HG03521 (cell line): ENCODE data around the gene SYT12.
"Not testable (repeated sequence)": the region's sequence is repeated elsewhere in the genome, so short reads cannot be mapped to it uniquely, and the experiment has no call there.

ENCODE experiments used
- ATAC-seq: cut with Tn5 transposase; IDR thresholded peaks from one replicate; pipeline ENCODE4 v1.9.1; 2021; ENCODE audit warnings: mild to moderate bottlenecking, moderate library complexity; ENCODE audit not compliant: unreplicated experiment

Gene SYT12

DNA sequence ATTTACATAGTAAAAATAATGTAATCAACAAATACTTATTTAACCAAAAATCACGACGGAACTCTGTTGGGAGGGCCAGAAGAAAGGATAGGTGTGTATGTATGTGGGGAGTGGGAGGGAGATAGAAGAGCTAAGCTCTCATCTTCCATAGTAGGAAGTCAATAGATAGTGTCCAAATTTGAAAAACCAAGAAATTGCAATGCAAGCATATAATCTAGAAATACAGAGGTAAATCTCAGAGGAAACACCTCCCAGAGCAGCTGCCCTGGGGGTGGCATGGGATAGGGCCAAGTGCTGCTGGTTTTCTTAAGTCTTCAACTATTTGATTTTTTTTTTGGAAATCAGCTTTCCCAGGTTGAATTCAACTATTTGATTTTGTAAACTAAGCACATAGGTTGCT is 30.9 kb upstream of the SYT12 start:
- ATAC-seq, result no peak

DNA sequence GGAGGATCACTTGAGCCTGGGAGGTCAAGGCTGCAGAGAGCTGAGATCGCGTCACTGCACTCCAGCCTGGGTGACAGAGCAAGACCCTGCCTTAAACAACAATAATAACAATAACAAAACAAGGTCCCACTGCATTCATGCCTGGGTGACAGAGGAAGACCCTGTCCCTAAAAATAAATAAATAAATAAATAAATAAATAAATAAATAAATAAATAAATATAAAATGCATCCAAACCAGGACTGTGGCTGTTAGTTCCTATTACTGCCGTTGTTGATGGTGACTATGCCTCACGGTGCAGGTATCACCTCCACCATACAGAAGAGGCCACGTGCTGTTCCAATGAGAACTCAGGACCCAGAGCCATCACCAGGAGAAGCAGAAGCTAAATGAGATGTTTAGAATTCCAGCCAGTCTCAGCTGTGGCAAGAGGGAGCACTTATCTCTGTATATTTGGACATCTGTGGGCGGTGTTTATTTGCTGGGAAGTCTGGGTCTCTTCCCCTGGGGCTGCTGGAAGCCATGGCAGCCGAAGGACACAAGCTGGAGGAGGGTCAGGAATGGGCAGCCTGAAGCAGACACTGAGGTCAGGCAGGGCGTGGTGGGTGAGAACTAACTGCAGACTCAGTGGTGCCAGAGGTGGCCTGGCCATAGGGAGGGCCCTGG is 26.2 kb upstream of the SYT12 start:
- no peak for ATAC-seq

DNA sequence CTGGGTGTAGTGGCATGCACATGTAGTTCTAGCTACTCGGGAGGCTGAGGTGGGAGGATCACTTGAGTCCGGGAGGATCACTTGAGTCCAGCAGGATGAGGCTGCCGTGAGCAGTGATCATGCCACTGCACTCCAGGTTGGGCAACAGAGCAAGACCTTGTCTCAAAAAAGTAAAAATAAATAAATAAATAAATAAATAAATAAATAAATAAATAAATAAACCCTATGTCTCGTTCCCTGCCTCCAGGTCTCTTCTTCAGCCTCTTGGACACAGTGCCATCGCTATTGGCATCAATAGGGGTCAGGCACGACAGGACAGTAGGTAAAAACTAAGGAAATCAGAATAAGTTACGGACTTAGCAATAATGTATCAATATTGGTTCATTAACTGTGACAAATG is 23.4 kb upstream of the SYT12 start:
- no peak for ATAC-seq

DNA sequence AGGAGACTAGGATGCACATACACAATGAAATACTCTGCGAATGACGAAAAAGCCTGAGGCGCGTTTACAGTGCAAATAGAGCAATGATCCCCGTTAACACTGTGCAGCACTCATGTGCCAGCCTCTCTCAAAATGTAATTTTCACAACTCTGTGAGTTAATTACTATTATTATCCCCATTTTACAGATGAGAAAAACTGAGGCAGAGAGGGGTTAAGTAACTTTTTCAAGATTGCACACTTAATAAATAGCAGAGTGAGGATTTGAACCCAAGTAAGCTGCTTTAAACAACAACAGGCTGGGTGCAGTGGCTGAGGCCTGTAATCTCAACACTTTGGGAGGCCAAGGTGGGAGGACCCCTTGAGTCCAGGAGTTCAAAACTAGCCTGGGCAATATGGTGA is 21.6 kb upstream of the SYT12 start:
- no peak for ATAC-seq

DNA sequence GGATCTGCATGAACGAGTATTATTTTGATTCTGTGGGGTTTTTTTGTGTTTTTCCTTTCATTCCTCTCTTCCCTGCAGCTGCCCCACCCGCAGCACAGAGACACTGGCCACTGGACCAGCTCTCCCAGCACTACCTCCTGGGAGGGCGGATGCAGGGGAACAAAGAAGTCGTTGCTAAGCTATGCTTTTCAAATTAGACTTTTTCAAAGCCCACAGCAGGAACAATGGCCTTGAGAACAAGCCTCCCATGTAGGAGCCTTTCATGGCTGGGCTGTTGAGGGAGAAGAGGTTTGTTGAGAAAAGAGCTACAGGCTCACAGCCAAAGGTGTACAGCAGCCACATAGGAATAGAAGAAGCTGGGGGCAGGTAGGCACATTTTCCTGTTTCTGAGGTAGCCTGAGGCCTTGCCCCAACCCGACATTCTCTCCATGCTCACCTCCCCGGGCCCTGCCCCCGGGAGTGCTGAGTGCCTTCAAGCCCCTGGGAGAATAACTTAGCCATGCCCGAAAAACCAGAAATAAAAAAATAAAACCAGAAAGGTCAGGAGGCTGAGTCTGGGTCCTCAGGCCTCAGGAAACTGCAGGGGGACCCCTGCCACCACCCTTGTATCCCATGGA is 20.5 kb upstream of the SYT12 start:
- no peak for ATAC-seq

DNA sequence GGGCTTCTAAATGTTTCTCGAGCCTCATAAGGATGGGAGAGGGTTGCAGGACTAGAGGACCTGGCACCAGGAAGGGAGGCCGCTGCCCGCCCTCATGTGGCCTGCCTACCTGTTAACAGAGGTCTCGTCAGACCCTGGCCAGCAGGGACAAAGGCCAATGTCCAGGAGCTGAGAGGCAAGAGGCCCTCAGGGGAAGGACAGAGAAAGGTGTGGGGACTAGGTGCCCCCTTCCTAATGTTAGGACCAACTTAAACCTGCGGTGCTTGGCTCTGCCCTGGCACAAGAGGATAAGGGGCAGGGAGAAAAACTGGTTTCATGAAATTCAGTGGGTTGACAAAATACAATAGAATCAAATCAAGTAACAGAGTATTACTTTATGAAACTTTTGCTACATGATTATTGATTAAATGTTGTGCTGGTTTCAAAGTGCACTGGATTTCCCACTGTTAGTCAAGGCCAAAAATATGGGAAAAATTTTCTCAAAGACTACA is 20.0 kb upstream of the SYT12 start:
- ATAC-seq, result no peak

DNA sequence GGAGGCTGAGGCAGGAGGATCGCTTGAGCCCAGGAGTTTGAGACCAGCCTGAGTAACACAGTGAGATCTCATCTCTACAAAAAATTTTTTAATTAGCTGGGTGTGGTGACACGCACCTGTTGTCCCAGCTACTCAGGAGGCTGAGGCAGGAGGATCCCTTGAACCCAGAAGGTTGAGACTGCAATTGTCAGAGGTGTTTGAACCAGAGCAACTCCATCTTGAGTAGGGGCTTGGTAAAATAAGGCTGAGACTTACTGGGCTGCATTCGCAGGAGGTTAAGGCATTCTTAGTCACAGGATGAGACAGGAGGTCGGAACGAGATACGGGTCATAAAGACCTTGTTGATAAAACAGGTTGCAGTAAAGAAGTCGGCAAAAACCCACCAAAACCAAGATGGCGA is 17.7 kb upstream of the SYT12 start:
- ATAC-seq, result not testable (repeated sequence)

DNA sequence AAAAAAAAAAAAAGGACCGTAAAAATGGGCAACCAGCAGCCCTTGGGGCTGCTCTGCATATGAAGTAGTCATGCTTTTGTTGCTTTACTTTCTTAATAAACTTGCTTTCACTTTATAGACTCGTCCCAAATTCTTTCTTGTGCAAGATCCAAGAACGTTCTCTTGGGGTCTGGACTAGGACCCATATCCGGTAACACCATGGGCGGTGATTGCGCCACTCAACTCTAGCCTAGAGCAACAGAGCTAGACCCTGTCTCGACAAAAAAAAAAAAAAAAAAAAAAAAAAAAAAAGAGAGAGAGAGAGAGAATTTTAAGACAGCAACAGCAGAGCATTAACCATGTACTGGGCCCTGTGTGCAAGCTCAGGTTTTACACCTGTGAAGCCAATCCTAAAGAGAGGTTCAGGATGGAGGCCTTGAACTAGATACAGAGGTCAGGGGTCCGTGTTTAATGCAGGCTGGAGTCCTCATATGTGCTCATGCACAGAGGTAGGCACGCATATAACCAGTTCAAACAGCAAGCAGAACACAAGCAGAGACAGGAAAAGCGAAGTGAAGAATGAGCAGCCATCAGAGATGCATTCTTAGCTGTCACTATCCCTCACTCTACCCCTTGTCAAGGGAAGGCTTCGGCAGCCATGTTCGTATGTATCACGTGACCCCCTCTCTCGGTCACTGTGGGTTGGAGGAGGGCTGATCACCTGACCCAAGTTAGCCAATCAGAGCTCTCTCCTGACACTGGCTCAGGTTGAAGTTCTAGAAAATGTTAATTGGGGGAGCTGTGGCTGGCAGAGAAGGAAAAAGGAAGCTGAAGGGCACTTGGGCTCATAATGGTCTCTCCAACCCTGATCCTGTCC is 16.7 kb upstream of the SYT12 start:
- ATAC-seq, result no peak

DNA sequence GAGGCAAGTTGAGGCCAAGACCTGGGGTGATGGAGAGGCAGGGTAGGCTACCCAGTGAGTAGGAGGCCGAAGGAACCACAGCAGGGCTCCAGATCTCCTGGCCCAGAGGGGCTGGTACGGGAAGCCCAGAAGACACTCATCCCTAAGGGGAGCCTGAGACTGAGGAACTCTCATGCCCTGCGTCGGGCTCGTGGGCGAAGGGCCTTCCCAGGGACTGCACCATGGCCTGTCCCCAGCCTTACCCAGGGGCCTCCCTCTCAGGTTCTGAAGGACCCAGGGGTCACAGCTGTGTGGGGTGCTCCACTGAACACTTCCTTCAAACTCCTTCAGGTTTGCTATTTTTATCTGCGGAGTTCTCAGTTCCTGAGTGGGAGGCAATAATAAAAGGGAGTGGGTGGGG is 15.8 kb upstream of the SYT12 start:
- no peak for ATAC-seq

DNA sequence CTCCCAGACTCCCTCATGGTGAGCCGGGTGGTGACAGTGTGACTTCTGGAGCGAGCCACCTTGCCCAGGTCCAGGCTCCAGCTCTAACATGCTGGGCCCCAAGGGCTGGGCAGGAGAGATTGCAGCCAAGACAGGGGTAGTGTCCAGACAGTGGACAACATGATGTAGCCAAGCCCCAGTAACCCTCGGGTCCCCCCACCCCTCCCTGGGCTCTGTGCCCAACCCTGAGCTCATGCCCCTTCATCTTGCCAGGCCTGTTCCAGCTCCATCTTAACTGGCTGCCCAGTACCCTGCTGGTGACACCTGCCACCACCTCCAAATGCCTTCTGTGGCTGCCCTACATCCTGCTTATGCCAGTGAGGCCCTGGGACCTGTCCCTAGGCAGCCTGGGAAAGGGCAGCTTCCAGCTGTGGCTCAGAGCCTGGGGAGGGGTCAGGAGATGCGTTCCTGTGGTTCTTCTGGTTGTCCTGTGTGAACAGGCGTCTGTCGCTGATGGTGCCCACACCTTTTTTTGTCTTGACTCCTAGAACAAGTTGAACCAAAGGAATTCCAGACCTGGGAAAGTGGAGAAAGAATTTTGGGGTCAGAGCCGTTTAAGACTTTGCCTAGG is 12.5 kb upstream of the SYT12 start:
- ATAC-seq, result no peak

DNA sequence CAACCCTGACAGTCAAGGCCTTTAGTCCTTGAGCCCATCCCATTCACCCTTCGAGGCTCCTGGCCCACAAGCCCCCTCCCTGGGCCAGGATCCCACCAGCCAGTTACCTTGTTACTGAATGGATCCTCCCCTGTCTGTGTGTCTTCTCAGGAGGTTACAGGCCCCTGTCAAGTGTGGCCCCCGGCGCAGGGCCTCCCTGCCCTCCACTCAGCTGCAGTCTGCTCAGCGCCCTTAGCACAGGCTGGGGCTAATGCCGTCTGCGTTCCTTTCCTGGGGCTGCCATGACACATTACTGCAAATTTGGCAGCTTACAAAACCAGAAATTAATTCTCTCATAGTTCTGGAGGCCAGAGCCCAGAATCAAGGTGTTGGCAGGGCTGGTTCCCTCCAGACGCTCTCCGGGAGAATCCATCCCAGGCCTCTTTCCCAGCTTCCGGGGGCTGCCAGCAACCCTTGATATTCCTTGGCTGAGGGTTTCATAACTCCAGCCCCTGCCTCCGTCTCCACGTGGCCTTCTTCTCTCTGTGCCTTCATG is 9.4 kb upstream of the SYT12 start:
- ATAC-seq, result no peak

DNA sequence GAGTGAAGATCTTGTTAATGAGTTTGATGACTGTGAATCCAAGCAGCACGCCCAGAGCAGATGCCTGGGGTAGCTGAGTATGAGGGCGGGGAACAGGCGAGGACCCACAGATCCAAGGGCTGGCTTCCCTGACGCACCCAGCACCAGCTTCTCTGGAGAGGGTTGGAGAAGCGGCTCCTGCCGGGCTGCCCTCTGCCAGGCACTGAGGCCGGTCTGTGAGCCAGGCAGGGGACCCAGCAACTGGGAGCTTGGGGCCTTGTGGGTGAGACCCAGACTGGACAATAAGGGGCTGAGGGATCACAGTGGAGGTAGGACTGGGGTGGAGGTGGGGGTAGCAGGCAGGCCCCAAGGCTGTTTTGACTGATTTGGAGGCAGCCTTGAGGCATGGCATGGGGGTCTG is 8.6 kb upstream of the SYT12 start:
- no peak for ATAC-seq

DNA sequence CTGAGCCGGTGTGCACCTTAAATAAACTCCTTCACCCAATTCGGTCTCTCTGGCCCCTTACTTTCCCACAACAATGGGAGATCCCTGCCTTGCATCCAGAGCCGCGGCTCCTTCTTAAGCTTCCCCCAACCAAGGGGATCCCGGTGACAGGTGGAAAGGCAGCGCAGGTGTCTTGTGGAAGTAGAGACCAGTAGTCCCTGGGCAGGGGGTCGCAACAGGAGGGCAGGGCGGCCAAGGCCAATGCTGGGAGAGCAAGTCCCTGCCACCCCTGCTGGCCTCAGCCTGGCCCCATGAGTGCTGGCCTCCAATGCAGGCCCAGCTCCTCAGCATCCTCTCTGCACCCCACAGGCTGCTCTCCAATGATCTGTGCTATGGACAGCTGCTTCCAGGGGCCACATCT is 7.9 kb upstream of the SYT12 start:
- ATAC-seq, result no peak

DNA sequence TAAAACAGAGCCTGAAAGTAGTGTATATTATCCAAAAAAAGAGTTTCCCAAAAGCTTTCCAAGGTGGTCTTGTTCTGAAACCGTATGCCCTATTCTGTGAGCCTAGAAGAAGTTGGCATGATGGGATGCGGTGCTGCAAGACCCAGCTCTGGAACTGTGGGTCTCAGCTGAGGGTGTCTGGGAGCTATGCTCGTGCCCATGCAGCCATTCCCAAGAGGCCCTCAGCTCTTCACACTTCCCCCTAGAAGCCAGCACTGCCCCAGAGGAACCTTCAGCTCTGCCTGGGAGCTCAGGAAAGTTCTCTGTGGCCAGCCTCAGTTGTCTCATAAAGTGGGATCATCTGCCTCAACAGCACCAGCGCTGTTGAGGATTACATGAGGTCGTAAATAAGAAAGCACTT is 6.4 kb upstream of the SYT12 start:
- no peak for ATAC-seq

DNA sequence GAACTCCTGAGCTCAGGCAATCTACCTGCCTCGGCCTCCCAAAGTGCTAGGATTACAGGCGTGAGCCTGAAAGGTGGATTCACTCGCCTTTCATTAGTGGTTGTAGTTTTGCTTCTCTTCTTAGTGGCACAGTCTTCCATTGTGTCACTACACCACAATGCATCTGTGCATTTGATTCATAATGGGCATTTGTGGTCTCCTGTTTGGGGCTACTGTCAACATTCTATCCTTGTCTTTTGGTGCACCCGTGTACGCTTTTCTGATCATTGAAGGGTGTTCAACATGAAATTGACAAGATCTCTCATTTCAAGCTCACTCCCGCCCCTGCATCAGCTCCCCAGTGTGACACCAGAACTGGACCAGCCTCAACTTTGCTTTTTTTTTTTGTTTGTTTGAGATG is 2.0 kb upstream of the SYT12 start:
- no peak for ATAC-seq

DNA sequence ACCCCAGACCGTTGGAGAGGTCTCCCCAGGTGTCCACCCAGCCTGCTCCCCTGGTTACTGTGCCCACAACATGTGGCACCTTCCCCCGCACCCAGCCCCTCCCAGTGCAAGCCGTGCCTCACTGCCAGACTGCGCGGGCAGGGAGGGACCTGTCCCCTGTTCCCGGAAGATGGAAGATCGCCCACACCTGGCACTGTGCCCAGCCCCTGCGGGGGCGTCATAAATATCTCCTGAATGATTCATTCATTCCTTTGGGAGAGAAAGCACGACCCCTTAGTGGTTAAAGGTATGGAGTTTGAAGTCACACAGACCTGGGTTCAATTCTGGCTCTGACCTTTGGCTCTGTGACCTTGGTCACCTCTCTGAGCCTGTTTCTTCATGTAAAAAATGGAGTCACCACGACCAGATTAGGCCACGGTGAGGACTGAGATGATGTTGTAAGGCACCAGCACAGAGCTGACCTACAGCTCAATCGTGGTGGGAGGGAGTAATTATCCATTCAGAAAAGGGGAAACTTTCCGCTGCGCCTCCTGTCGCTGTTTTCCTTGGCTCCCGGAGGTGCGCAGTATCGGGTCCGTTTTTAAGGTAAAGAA is 497 bp upstream of the SYT12 start:
- no peak for ATAC-seq

DNA sequence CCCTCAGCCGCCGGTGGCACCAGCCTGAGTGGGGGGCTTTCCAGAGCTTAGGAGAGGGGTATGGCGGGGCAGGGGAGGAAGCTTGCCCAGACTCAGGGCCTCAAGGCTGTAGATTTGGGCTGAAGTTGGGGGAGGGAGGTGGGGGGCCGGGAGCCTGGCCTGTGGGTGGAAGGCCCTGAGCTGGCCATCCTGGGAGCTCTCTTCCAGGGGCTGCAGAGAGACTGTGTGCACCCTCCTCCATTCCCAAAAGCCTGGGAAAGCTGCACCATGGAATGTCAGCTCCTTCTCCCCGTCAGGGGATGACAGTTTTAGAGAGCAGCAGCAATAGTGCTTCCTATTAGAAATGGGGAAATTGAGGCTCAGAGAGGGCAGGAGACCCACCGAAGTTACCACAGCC is 1.0 kb downstream of the SYT12 start:
- ATAC-seq, result no peak

DNA sequence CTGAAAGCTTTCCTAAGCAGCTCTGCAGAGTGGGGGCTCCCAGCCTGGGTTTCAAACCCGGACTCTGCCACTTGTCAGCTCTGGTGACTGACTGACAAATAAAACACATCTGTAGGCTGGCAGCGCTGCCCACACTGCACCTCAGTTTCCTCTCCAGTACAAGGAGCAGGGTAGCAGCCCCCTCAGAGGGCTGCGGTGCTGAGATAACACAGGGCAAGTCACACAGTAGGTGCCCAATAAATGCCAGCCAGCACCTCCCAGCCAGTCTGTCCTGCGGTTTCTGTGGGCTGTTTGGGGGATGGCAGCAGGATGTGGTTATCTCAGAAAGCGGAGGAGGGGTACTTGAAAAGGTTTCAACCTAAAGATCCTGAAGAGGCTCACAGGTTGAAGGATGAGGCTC is 1.5 kb downstream of the SYT12 start:
- no peak for ATAC-seq

DNA sequence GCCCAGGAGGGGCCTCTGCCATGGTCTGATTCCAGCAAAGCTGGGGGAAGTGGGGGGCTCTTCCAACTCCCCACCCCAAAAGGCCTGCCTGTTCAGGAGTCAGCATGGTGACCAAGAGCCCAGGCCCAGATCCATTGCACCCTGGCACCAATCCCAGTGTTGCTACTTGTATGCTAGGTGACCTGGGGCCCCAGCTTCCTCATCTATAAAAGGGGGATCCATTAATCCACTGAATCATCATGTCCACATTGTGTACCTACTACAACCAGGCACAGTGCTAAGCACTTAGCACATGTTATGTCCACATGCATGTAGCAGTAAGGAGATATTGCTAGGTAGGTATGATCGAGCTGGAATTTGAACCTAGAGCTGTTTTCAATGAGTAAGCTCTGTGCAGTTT is 2.0 kb downstream of the SYT12 start:
- ATAC-seq, result no peak

DNA sequence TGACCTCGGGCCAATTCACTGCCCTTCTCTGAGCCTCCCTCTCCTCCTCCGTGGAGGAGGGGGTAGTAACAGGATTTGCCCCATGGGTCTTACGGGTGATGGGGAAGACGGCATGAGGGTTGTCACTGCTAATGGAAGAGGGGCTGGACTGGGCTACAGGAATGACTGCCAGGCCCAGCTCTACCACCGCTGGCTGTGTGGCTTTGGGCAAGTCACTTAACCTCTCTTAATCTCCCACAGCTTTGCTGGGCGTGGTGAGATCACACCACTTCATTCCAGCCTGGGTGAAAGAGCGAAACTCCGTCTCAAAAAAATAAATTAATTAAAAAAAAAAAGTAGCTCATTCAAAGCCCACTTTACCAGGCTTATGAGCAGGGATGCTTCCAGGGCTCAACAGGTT is 2.8 kb downstream of the SYT12 start:
- ATAC-seq, result no peak

DNA sequence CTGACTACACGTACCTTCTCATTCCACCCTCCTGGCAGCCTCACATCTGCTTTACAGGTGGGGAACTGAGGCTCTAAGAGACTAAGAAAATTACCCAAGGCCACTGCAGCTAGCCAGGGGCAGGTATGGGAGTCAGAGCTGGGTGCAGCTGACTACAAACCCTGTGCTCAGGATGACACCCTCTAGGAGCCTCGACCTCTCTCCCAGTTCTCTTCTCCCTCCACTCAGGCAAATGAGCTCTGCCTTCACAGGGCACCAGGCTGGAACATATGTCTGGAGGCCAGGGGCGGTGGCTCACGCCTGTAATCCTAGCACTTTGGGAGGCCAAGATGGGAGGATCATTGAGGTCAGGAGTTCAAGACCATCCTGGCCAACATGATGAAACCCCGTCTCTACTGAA is 4.0 kb downstream of the SYT12 start:
- ATAC-seq, result no peak
